Stomach (tissue), 9 donors: Measurements from ENCODE around the gene CTR9. TPM values are rescaled to one million over a fixed set of nuclear protein-coding genes. Genes with fewer than 3 reads are reported as not detected.
A peak's percentile ranks its signal among the peaks of the same experiment; 100 is the strongest.

Source experiments
- DNase-seq, 2 donors: peaks; one replicate each; pipeline versions ENCODE4 v3.0.0 to v3.0.0-alpha.2; 2013 to 2019
- H3K27ac ChIP-seq, 5 donors: fragments of 200-600 bp in 4 of 5; sonication (generic) in 4 of 5; one replicate each; pipeline ENCODE4 v1.5.1; 2013 to 2019; ENCODE audit warnings: mild to moderate bottlenecking in 1 of 5, moderate library complexity in 1 of 5
- H3K27me3 ChIP-seq, 3 donors: fragments of 200-600 bp; sonication (generic); one replicate each; pipeline ENCODE4 v1.5.1; 2017 to 2019; ENCODE audit warnings: mixed run types in 1 of 3
- H3K36me3 ChIP-seq, 4 donors: fragments of 200-600 bp; sonication (generic); 1 replicate in 3 of 4; 2 replicates in 1 of 4; pipeline ENCODE4 v1.5.1; 2016 to 2019
- H3K4me1 ChIP-seq, 4 donors: fragments of 200-600 bp; sonication (generic); one replicate each; pipeline ENCODE4 v1.5.1; 2016 to 2019
- H3K4me3 ChIP-seq, 4 donors: fragments of 200-600 bp; sonication (generic) in 3 of 4; one replicate each; pipeline ENCODE4 v1.5.1; 2016 to 2019; ENCODE audit warnings: mild to moderate bottlenecking in 1 of 4
- H3K9me3 ChIP-seq, 4 donors: fragments of 200-600 bp; sonication (generic); one replicate each; pipeline ENCODE4 v1.5.1; 2016 to 2019
- EP300 ChIP-seq: sonication (generic); formaldehyde crosslinking; IDR thresholded peaks from one replicate; pipeline ENCODE4 v1.6.1; 2017; ENCODE audit warnings: antibody characterized with exemption
- POLR2A ChIP-seq, 4 donors: fragments of 450-650 bp; IDR thresholded peaks; one replicate each; pipeline ENCODE4 v1.6.1; 2016; ENCODE audit warnings: antibody characterized with exemption in 4 of 4, control low read depth in 2 of 4, mild to moderate bottlenecking in 1 of 4, moderate library complexity in 1 of 4
- POLR2AphosphoS5 ChIP-seq, 3 donors: sonication (generic); formaldehyde crosslinking; IDR thresholded peaks; one replicate each; pipeline ENCODE4 v1.6.1; 2016; ENCODE audit warnings: antibody characterized with exemption in 3 of 3
- WGBS, 5 donors: extraction: QIAGEN DNeasy Blood & Tissue Kit in 3 of 5; methylation state at CpG; one replicate each; pipeline versions ENCODE4 v1.1.5 to v1.1.7; 2013 to 2018; 5-methylcytosine and 5-hydroxymethylcytosine counted together
- intact Hi-C: fragments of 100-400 bp; cut with DNase I; formaldehyde crosslinking; loops from one replicate; pipeline ENCODE4 v1.15.1; 2023; ENCODE audit warnings: low total_unique reads
- polyA plus RNA-seq, 3 donors: library from polyadenylated mRNA; stranded (reverse); fragments of 200-250 nt; gene quantifications; one replicate each; pipeline ENCODE4 v1.2.3, GENCODE V29; 2013
- total RNA-seq, 5 donors: library from RNA; depleted of rRNA; stranded (reverse); fragments of >200 nt; gene quantifications; one replicate each; pipeline versions ENCODE4 v1.1.0 to v1.2.3, GENCODE V29; 2014 to 2016
- TF ChIP-seq, protein P1 (sequence below), 7 experiments: fragments of 450-650 bp in 4 of 7; fragments of 200-600 bp in 3 of 7; sonication (generic) in 3 of 7; IDR thresholded peaks; one replicate each; pipeline ENCODE4 v1.5.1; 2016 to 2019; ENCODE audit warnings: antibody characterized with exemption in 7 of 7, control low read depth in 2 of 7, mild to moderate bottlenecking in 1 of 7
- donor health status: healthy with polysubstance abuse.
- donor health status: Bipolar disorder and iron deficiency.
- donor health status: healthy.

Gene CTR9
- total and polyA plus RNA-seq, 8 donors: 9.1 to 39.5 (median 10.4) TPM

DNA sequence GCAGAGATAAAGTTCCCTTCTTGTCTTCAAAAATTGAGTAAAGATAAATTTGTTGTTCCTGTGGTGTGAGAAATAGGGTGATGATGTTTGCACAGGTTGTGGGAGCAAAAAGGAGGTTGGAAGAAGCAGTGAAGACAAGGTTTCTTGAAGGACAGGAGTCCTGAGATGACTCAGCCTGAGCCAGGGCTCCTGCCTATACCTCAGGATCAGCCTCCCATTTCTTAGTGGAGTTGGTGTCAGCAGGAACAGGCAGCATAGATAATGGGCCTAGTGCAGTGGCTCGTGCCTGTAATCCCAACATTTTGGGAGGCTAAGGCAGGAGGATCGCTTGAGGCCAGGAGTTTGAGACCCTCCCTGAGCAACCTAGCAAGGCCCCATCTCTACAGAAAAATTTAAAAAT is 29.0 kb downstream of the CTR9 start:
- H3K27ac ChIP-seq: no peak overlapping the region
- TF ChIP-seq POLR2AphosphoS5 (IDR thresholded peaks at IDR 0.05): no peak
- no peak for TF ChIP-seq POLR2A (IDR thresholded peaks at IDR 0.05)
- no peak for TF ChIP-seq EP300
- WGBS, 5 donors: 92 to 98% (median 95%) methylated on average over 2 of the region's 2 CpGs

DNA sequence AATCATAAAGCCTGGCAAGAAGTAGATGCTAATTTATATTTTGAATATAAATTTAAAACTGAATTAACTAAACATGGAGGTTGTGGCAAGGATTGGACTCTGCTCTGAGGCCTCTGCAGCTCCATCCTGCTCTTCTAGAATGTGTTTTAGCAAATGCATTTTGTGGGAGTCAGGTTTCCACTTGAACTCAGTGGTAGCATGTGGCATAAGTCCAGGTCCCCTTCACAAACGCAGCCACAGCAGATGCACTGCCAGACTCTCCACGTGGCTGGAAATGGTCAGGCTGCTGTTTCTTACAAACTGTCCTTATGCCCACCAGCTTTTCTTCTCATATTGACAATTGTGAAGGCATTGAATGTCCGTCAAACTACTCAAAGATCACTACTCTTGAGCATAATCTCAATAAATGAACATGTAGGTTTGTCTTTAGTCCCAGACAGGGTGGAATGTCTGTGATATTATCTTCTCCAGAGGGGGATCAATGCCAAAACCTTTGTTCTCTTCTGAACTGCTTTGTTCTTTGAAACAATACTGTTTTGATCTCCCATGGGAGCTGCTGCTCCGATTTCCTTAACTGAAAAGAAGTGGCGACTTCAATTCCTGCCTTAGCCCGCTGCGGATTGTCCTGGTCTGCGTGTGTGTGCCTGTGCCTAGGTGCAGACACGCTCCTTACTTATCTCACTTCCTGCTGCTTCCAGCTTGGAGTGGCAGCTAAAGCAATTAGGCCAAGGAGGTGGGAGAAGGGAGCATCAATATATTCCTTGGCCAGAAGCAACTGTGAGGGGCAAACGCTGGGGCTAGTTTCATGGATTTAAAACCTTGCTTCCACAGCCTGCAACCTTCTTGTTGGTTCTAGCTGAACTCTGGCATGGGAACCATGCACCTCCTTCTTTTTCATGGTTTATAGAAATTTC is 33.4 kb downstream of the CTR9 start:
- intact Hi-C loops: loop anchor here (5.0 kb wide), 1 partner anchor 243 kb away; no protein-coding TSS in a partner anchor
- no peaks in the 10 kb centered on the region for H3K9me3 ChIP-seq
- no peaks in the 10 kb centered on the region for H3K27me3 ChIP-seq
- no peak overlapping the region for H3K27ac ChIP-seq
- WGBS, 5 donors: 29 to 64% (median 42%) methylated on average over 10 of the region's 10 CpGs
- no peak overlapping the region for H3K4me3 ChIP-seq
- no peak for TF ChIP-seq POLR2A (IDR thresholded peaks at IDR 0.05)
- TF ChIP-seq POLR2AphosphoS5 (IDR thresholded peaks at IDR 0.05): no peak
- TF ChIP-seq, protein P1, sequence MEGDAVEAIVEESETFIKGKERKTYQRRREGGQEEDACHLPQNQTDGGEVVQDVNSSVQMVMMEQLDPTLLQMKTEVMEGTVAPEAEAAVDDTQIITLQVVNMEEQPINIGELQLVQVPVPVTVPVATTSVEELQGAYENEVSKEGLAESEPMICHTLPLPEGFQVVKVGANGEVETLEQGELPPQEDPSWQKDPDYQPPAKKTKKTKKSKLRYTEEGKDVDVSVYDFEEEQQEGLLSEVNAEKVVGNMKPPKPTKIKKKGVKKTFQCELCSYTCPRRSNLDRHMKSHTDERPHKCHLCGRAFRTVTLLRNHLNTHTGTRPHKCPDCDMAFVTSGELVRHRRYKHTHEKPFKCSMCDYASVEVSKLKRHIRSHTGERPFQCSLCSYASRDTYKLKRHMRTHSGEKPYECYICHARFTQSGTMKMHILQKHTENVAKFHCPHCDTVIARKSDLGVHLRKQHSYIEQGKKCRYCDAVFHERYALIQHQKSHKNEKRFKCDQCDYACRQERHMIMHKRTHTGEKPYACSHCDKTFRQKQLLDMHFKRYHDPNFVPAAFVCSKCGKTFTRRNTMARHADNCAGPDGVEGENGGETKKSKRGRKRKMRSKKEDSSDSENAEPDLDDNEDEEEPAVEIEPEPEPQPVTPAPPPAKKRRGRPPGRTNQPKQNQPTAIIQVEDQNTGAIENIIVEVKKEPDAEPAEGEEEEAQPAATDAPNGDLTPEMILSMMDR (IDR thresholded peaks at IDR 0.05): no peak
- no peak for TF ChIP-seq EP300
- peaks cover 0 to 11% (median 5%) of the 10 kb centered on the region in 4 donors for H3K36me3 ChIP-seq
- H3K4me1 ChIP-seq: no peaks in the 10 kb centered on the region
- peak in 1 of 2 donors; percentile 33 for DNase-seq

More for the DNA sequence above, 29.0 kb downstream of the CTR9 start:
- H3K36me3 ChIP-seq: peaks cover 0 to 55% (median 35%) of the 10 kb centered on the region in 4 donors
- no peaks in the 10 kb centered on the region for H3K9me3 ChIP-seq
- H3K4me1 ChIP-seq: no peaks in the 10 kb centered on the region
- no peak overlapping the region for H3K4me3 ChIP-seq
- intact Hi-C loops: no loop called here
- H3K27me3 ChIP-seq: no peaks in the 10 kb centered on the region
- no peak for DNase-seq

DNA sequence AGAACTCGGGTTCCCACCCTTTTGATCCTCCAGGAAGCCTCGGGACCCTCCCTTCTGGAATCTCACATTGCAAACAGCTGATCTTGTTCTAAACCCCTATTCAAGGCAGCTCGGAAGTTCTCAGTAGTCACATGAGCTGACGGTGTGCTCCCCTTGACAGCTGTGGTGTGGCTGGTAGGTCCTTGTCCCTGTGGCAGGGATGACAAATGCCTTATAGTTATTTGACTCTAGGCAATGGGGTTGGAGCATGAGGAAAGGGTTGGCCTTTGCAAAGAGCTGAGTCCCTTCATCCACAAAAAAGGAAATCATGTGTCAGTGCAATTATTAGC is 34.1 kb downstream of the CTR9 start:
- intact Hi-C loops: loop anchor here (5.0 kb wide), 1 partner anchor 242 kb away; no protein-coding TSS in a partner anchor
- no peak for DNase-seq

DNA sequence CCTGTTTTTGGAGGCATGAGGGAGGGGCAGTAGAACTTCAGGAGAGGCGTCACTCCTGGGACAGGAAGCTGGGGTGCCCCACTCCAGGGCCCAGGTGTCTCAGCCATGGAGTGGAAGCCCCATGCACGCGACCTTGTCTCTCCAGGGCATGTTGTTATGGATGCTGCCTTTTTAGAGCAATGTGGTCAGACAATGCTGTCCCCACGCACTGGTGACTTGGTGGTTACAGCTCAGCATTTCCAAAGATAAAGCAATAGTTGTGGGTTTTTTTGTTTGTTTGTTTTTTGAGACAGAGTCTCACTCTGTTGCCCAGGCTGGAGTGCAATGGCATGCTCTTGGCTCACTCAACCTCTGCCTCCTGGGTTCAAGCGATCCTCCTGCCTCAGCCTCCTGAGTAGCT is 35.4 kb downstream of the CTR9 start:
- no peaks in the 10 kb centered on the region for H3K4me1 ChIP-seq
- H3K36me3 ChIP-seq: no peaks in the 10 kb centered on the region
- intact Hi-C loops: loop anchor here (5.0 kb wide), 1 partner anchor 241 kb away; no protein-coding TSS in a partner anchor
- WGBS, 5 donors: 86 to 99% (median 99%) methylated on average over 5 of the region's 5 CpGs
- H3K4me3 ChIP-seq: no peak overlapping the region
- H3K27me3 ChIP-seq: no peaks in the 10 kb centered on the region
- H3K27ac ChIP-seq: no peak overlapping the region
- TF ChIP-seq, protein P1 (IDR thresholded peaks at IDR 0.05): no peak
- TF ChIP-seq POLR2A (IDR thresholded peaks at IDR 0.05) (no peak), EP300 (no peak), POLR2AphosphoS5 (IDR thresholded peaks at IDR 0.05) (no peak)
- no peaks in the 10 kb centered on the region for H3K9me3 ChIP-seq
- no peak for DNase-seq

More for the DNA sequence above, 34.1 kb downstream of the CTR9 start:
- TF ChIP-seq, protein P1 (IDR thresholded peaks at IDR 0.05): no peak
- no peak for TF ChIP-seq POLR2A (IDR thresholded peaks at IDR 0.05)
- no peak for TF ChIP-seq POLR2AphosphoS5 (IDR thresholded peaks at IDR 0.05)
- no peak for TF ChIP-seq EP300
- Histone ChIP-seq H3K4me3 (no peak overlapping the region), H3K9me3 (no peaks in the 10 kb centered on the region), H3K27me3 (no peaks in the 10 kb centered on the region), H3K36me3 (peaks cover 0 to 5% (median 2%) of the 10 kb centered on the region in 4 donors), H3K4me1 (no peaks in the 10 kb centered on the region), H3K27ac (no peak overlapping the region)
- WGBS, 5 donors: 64 to 78% (median 72%) methylated on average over 4 of the region's 4 CpGs
